SU-DHL-6 (cell line): ENCODE measurements around the gene ZFP82.
A peak's percentile ranks its signal among the peaks of the same experiment; 100 is the strongest.

Experiments used
- H2AFZ ChIP-seq: fragments of 200-600 bp; sonication (generic); 2 replicates; pipeline ENCODE4 v1.6.1; 2014; ENCODE audit warnings: low read depth, mild to moderate bottlenecking, moderate library complexity, mixed read lengths, antibody characterized with exemption, low read length; ENCODE audit not compliant: severe bottlenecking
- H3F3A ChIP-seq: fragments of 200-600 bp; shearing (Covaris generic); 2 replicates; pipeline ENCODE4 v1.6.0; 2016; ENCODE audit warnings: antibody characterized with exemption, mild to moderate bottlenecking; ENCODE audit not compliant: insufficient read depth
- H3K27ac ChIP-seq: fragments of 200-600 bp; sonication (generic); 2 replicates; pipeline ENCODE4 v1.5.1; 2016; ENCODE audit warnings: low read depth, mild to moderate bottlenecking, low read length, moderate library complexity, mixed read lengths
- H3K27me3 ChIP-seq: fragments of 200-600 bp; sonication (generic), shearing (Covaris generic); 2 replicates; pipeline ENCODE4 v1.6.0; 2014; ENCODE audit warnings: mild to moderate bottlenecking, low read length
- H3K36me3 ChIP-seq: fragments of 200-600 bp; sonication (generic); 2 replicates; pipeline ENCODE4 v1.6.1; 2014; ENCODE audit warnings: mild to moderate bottlenecking, low read length, mixed read lengths
- H3K4me2 ChIP-seq: fragments of 300-600, 200-600 bp; shearing (Covaris generic), sonication (generic); 2 replicates; pipeline ENCODE4 v1.6.0; 2014; ENCODE audit warnings: low read length, low read depth, mild to moderate bottlenecking; ENCODE audit not compliant: poor library complexity, severe bottlenecking
- H3K4me3 ChIP-seq: fragments of 200-600 bp; sonication (generic); 2 replicates; pipeline ENCODE4 v1.5.1; 2014; ENCODE audit warnings: antibody characterized with exemption, low read length, mild to moderate bottlenecking, mixed read lengths; ENCODE audit not compliant: insufficient read depth, poor library complexity, severe bottlenecking
- H3K79me2 ChIP-seq: fragments of 200-600 bp; sonication (generic); 2 replicates; pipeline ENCODE4 v1.6.1; 2014; ENCODE audit warnings: mild to moderate bottlenecking, low read length, moderate library complexity; ENCODE audit not compliant: insufficient read depth
- H3K9ac ChIP-seq: fragments of 200-600 bp; sonication (generic); 2 replicates; pipeline ENCODE4 v1.7.0; 2014; ENCODE audit warnings: mild to moderate bottlenecking, low read length
- H3K9me2 ChIP-seq: fragments of 200-600 bp; sonication (generic); replicated peaks from 2 replicates; pipeline ENCODE4 v1.6.1; 2014; ENCODE audit warnings: low read length; ENCODE audit not compliant: insufficient read depth
- H3K9me3 ChIP-seq: fragments of 200-600 bp; sonication (generic); 2 replicates; pipeline ENCODE4 v1.6.1; 2014; ENCODE audit warnings: low read length, mixed read lengths; ENCODE audit not compliant: insufficient read depth
- H4K20me1 ChIP-seq: fragments of 200-600 bp; sonication (generic); 2 replicates; pipeline ENCODE4 v1.6.1; 2014; ENCODE audit warnings: low read depth, mild to moderate bottlenecking, antibody characterized with exemption, low read length, moderate library complexity, mixed read lengths
- CTCF ChIP-seq: fragments of 200-600 bp; sonication (generic); IDR thresholded peaks from one replicate; pipeline ENCODE4 v1.5.1; 2017; ENCODE audit warnings: antibody characterized with exemption, mild to moderate bottlenecking, low read length, moderate library complexity; ENCODE audit not compliant: insufficient read depth, poor library complexity, severe bottlenecking
- EZH2phosphoT487 ChIP-seq: fragments of 200-600 bp; sonication (generic), shearing (Covaris generic); conservative IDR thresholded peaks from 2 replicates; pipeline ENCODE4 v1.6.1; 2018; ENCODE audit warnings: mild to moderate bottlenecking, antibody characterized with exemption, low read length, moderate library complexity, mixed read lengths

ZFP82 gene

GRCh38 chr19:36404498-36404897 is 13.9 kb downstream of the ZFP82 start:
- H3K36me3 ChIP-seq, result peaks cover 58% of the 10 kb centered on the region
- H4K20me1 ChIP-seq, result no peaks in the 10 kb centered on the region
- H3K4me3 ChIP-seq, result no peak overlapping the region
- H3K79me2 ChIP-seq, result peaks cover 7% of the 10 kb centered on the region
- no peak overlapping the region for H2AFZ ChIP-seq
- H3K4me2 ChIP-seq, result no peak overlapping the region
- H3K27ac ChIP-seq, result no peak overlapping the region
- H3K9ac ChIP-seq, result no peak overlapping the region
- no peaks in the 10 kb centered on the region; the same call in 1 of the 2 replicates for H3F3A ChIP-seq
- H3K27me3 ChIP-seq, result no peaks in the 10 kb centered on the region
- no peaks in the 10 kb centered on the region for H3K9me2 ChIP-seq
- no peaks in the 10 kb centered on the region for H3K9me3 ChIP-seq
- TF ChIP-seq CTCF, result no peak
- no peak for TF ChIP-seq EZH2phosphoT487

- no peaks in the 10 kb centered on the region for H3K9me2 ChIP-seq
- H3K79me2 ChIP-seq, result no peaks in the 10 kb centered on the region
- no peak overlapping the region for H2AFZ ChIP-seq
- no peaks in the 10 kb centered on the region for H4K20me1 ChIP-seq
- H3K9ac ChIP-seq, result no peak overlapping the region
- no peak for TF ChIP-seq CTCF
- no peak for TF ChIP-seq EZH2phosphoT487
- peaks cover 63% of the 10 kb centered on the region for H3K36me3 ChIP-seq
- no peaks in the 10 kb centered on the region for H3K9me3 ChIP-seq
- no peaks in the 10 kb centered on the region; the same call in 1 of the 2 replicates for H3F3A ChIP-seq
- no peak overlapping the region for H3K4me3 ChIP-seq
- peak overlapping the region; percentile 20 for H3K27ac ChIP-seq
- H3K4me2 ChIP-seq, result peak overlapping the region; percentile 9
- no peaks in the 10 kb centered on the region for H3K27me3 ChIP-seq
These were observed 17.0 kb downstream of the ZFP82 start for GRCh38 chr19:36401475-36401874.

GRCh38 chr19:36398571-36398970 is 19.9 kb downstream of the ZFP82 start:
- Histone ChIP-seq H3K27ac (no peak overlapping the region), H3K9ac (no peak overlapping the region), H3K4me3 (no peak overlapping the region), H2AFZ (no peak overlapping the region), H3K9me2 (no peaks in the 10 kb centered on the region), H3K36me3 (peaks cover 72% of the 10 kb centered on the region), H3K27me3 (no peaks in the 10 kb centered on the region), H3K9me3 (peaks cover 19% of the 10 kb centered on the region; the same call in 1 of the 2 replicates), H4K20me1 (no peaks in the 10 kb centered on the region), H3K4me2 (no peak overlapping the region), H3K79me2 (no peaks in the 10 kb centered on the region), H3F3A (no peaks in the 10 kb centered on the region; the same call in 1 of the 2 replicates)
- no peak for TF ChIP-seq EZH2phosphoT487
- no peak for TF ChIP-seq CTCF
